Ishikawa (cell line): ENCODE data around the gene HOXD4.

Source experiments
- CREB1 ChIP-seq: IDR thresholded peaks from 2 replicates; pipeline ENCODE4 v1.6.1; 2012; ENCODE audit warnings: low read depth
- EP300 ChIP-seq: IDR thresholded peaks from 2 replicates; pipeline ENCODE4 v1.6.1; 2012; ENCODE audit warnings: borderline replicate concordance
- RAD21 ChIP-seq: IDR thresholded peaks from 2 replicates; pipeline ENCODE4 v1.6.1; 2012; ENCODE audit warnings: low read depth
- REST ChIP-seq: IDR thresholded peaks from 2 replicates; pipeline ENCODE4 v1.6.1; 2012; ENCODE audit warnings: low read depth, mild to moderate bottlenecking
- TAF1 ChIP-seq: IDR thresholded peaks from 2 replicates; pipeline ENCODE4 v1.6.1; 2012; ENCODE audit warnings: low read depth, mild to moderate bottlenecking
- TEAD4 ChIP-seq: IDR thresholded peaks from 2 replicates; pipeline ENCODE4 v1.6.1; 2012
- ZBTB7A ChIP-seq: IDR thresholded peaks from 2 replicates; pipeline ENCODE4 v1.6.1; 2012; ENCODE audit warnings: low read depth

GRCh38 chr2:176138923-176139660, 12.3 kb upstream of the HOXD4 start:
- TF ChIP-seq RAD21 (no peak), REST (no peak), EP300 (no peak), CREB1 (no peak), TEAD4 (no peak), TAF1 (no peak), ZBTB7A (no peak)
